Measurements from ENCODE around the gene TRIM71.
"Not testable (repeated sequence)": the region's sequence is repeated elsewhere in the genome, so short reads cannot be mapped to it uniquely, and the experiment has no call there.

TRIM71 gene

DNA sequence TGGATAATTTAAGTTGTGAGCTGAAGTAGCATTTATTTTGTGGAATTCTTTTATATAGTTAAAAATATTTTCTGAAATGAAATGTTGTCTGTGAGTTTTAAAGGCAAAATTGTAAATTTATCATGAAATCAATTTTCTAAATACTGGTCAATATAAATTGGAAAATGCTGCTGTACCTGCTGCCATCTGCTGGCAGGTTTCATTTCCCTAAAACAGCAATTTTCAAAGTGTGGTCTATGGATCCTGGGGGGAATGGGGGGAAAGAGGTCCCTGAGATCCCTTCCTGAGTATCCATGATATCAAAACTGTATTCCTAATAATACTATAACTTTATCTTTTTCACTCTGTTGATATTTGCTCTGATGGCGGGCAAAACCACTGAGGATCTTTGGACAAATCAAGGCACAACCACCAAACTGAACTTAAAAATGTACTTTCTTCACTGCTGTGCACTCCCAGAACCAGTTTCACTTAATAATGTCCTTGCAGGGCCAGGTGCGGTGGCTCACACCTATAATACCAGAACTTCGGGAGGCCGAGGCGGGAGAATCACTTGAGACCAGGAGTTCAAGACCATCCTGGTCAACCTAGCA, 116.4 kb downstream of the TRIM71 start:
- no peak for DNase-seq (ENCODE audit: low read depth, low spot score)

DNA sequence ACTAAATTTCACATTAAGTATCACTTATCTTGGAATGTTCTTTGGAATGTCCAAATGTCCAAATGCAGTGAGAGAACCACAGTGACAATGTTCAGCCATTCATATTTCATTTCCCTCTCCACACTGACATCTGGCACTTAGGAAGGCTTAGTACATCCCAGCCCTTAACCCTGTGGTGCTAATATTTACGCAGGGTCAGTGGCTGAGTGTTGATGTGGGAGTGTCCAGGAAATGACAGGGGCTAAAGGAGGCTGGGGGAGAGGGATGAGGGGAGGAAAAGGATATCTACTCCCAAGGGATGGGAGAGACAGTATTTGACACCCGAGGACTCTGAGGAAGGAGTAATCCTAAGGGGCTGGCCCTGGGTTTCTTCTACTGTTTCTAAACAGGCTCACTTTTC, 119.5 kb downstream of the TRIM71 start:
- DNase-seq (ENCODE audit: low read depth, low spot score), result no peak

DNA sequence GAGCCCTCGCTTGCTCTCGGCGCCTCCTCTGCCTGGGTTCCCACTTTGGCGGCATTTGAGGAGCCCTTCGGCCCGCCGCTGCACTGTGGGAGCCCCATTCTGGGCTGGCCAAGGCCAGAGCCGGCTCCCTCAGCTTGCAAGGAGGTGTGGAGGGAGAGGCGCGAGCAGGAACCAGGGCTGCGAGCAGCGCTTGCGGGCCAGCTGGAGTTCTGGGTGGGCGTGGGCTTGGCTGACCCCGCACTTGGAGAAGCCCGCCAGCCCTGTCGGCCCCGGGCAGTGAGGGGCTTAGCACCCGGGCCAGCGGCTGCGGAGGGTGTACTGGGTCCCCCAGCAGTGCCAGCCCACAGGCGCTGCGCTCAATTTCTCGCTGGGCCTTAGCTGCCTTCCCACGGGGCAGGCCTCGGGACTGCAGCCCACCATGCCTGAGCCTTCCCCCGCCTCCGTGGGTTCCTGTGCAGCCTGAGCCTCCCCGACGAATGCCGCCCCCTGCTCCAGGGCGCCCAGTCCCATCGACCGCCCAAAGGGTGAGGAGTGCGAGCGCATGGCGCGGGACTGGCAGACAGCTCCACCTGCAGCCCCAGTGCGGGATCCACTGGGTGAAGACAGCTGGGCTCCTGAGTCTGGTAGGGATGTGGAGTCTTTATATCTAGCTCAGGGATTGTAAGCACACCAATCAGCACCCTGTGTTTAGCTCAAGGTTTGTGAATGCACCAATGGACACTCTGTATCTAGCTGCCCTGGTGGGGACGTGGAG, 121.9 kb downstream of the TRIM71 start:
- DNase-seq (ENCODE audit: low read depth, low spot score), result not testable (repeated sequence)

DNA sequence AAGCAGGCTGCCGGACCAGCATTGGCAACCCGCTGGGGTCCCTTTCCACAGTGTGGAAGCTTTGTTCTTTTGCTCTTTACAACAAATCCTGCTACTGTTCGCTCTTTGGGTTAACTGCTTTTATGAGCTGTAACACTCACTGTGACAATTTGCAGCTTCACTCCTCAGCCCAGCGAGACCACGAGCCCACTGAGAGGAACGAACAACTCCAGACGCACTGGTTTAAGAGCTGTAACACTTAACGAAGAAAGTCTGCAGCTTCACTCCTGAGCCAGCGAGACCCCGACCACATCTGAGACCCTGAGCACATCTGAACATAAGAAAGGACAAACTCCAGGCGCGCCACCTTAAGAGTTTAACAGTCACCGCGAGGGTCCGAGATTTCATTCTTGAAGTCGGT, 122.9 kb downstream of the TRIM71 start:
- no peak for DNase-seq (ENCODE audit: low read depth, low spot score)

DNA sequence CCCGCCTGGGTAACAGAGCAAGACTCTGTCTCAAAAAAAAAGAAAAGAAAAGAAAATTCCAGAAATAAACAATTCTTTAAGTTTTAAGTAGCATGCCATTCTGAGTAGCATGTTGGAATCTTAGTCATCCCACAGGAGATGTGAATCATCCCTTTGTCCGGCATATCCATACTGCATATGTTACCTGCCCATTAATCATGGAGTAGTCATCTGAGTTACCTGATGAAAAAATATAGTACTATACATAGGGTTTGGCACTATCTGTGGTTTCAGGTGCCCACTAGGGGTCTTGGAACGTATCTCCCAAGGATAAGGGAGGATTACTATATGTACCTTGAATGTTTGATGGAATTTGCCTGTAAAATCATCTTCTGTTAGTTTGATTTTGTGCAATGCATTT, 127.3 kb downstream of the TRIM71 start:
- DNase-seq (ENCODE audit: low read depth, low spot score), result no peak

DNA sequence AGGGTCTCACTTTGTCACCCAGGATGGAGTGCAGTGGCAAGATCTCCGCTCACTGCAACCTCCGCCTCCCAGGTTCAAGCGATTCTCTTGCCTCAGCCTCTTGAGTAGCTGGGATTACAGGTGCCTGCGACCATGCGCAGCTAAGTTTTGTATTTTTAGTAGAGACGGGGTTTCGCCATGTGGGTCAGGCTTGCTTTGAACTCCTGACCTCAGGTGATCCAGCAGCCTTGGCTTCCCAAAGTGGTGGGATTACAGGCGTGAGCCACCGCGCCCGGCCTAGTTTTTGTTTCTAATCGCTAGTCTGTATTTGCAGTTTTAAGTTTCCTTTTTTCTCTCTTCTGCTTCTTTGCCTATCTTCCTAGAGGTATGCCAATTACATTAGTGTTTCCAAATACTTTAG, 127.8 kb downstream of the TRIM71 start:
- DNase-seq (ENCODE audit: low read depth, low spot score), result not testable (repeated sequence)

DNA sequence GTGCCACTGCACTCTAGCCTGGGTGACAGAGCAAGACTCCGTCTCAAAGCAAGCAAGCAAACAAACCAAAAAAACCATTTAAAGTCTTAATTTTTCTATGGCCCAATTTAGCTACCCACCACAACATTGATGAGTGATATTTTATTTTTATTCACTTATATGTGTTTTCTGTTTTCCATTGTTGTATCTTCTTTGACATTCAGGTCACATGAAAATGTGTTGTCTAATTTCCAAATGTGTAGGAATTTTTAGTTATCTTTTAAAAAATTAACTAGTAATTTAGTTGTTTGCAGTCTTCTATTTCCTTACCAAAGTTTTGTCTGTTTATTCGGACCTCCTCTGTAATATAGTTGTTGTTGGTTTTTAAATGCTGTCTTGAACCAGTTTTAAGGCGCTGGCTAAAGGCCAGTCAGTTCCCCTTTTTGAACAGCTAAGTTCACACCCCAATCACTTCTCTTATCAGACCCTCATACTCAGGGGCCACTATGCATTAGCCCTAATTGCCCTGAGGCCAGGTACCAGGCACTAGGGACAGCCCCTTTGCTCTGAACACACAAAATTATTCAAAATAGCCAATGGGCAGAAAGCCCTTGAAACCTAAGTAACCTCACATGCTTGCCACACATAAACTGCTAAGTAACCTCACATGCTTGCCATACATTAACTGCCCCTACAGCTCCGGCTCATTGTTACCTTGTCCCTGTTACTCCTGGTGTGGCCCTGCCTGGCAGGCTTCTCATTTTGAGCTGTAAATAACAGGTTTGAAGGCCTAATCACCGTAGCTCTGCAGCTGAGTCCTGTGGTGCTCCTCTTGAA, 129.4 kb downstream of the TRIM71 start:
- DNase-seq (ENCODE audit: low read depth, low spot score), result no peak

Measured in ELF-1 (cell line).